ENCODE measurements around the gene ODC1.

ODC1 gene

DNA sequence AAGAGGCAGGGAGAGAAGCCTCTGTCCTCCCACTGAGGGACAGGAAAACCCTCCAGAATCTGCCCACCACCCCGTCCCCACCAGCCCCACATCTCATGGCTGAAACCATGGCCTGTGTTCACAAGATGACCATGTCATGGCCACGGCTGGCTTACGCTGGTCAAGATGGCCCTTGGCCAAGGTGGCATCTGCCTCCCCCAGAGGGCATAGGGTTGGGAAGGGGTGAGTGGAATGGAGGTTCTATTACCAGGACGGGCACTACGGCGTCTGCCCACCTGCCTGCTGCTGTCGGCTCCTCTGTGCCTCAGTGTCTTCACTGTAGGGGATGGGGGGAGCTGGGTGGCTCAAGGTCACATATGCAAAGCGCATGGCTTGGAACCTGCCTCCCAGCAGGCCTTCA, 19.8 kb downstream of the ODC1 start:
- no peak overlapping the region for H3K4me3 ChIP-seq (ENCODE audit: low read length)
- TF ChIP-seq, protein P1, sequence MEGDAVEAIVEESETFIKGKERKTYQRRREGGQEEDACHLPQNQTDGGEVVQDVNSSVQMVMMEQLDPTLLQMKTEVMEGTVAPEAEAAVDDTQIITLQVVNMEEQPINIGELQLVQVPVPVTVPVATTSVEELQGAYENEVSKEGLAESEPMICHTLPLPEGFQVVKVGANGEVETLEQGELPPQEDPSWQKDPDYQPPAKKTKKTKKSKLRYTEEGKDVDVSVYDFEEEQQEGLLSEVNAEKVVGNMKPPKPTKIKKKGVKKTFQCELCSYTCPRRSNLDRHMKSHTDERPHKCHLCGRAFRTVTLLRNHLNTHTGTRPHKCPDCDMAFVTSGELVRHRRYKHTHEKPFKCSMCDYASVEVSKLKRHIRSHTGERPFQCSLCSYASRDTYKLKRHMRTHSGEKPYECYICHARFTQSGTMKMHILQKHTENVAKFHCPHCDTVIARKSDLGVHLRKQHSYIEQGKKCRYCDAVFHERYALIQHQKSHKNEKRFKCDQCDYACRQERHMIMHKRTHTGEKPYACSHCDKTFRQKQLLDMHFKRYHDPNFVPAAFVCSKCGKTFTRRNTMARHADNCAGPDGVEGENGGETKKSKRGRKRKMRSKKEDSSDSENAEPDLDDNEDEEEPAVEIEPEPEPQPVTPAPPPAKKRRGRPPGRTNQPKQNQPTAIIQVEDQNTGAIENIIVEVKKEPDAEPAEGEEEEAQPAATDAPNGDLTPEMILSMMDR (IDR thresholded peaks at IDR 0.05; ENCODE audit: insufficient read depth, low read depth, low read length, missing control alignments), result no peak
- DNase-seq (ENCODE audit: low read depth), result no peak

DNA sequence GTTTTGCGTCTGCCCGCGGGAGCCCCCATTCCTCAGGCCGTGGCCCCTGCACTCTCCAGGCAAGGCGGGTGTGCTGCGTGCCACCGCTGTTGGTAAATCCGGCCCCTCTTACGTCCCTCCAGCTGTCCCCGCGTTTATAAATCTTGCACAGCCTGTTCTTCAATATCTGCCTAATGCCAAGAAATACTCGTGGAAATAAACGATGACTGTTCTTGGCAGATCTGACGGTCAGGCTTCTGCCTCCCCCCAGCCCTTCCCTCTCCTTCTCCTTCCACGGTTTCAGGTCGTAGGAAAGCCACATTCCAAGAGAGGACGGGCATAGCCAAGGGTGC, 20.5 kb downstream of the ODC1 start:
- H3K4me3 ChIP-seq (ENCODE audit: low read length), result no peak overlapping the region
- TF ChIP-seq, protein P1 (IDR thresholded peaks at IDR 0.05; ENCODE audit: insufficient read depth, low read depth, low read length, missing control alignments), result no peak
- no peak for DNase-seq (ENCODE audit: low read depth)

DNA sequence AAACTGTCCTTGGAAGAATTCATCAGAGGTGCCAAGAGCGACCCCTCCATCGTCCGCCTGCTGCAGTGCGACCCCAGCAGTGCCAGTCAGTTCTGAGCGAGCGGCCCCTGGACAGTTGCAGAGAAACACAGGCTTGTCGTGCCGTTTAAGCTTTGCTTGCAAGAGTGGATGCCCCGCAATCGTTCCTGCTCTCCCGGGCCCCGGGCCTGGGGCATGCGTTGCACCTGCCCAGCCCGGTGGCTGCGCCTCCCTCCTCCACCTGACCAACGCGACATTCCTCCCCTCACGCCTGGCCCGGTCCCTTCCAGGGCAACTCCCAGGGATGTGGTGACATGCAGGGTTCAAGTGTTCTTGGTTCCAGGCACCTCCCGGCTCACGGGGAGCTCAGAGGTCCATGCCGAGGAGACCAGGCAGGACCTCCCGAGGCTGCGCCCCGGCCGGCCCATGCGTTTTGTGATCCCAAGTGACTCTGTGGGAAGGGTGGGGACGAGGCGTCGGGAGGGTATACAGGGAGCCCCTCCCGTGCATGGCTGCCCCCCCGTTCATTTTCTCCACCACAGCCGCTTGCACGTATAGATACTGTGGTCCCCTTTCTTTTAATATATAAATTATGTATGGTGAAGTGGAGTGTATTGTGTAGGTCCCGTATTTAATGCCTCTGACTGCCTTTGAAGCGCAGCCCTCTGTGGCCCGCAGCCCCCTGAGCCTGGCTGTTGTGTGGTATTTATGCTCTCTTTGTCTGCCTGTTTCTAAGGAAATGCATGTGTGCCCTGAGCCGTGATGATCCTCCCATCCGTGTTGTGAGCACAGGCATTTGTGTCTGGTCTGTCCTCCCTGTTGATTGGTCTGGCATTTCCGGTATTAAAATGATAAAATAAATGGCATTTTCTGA, 21.2 kb downstream of the ODC1 start:
- H3K4me3 ChIP-seq (ENCODE audit: low read length), result no peak overlapping the region
- DNase-seq (ENCODE audit: low read depth), result no peak
- TF ChIP-seq, protein P1 (IDR thresholded peaks at IDR 0.05; ENCODE audit: insufficient read depth, low read depth, low read length, missing control alignments), result no peak

DNA sequence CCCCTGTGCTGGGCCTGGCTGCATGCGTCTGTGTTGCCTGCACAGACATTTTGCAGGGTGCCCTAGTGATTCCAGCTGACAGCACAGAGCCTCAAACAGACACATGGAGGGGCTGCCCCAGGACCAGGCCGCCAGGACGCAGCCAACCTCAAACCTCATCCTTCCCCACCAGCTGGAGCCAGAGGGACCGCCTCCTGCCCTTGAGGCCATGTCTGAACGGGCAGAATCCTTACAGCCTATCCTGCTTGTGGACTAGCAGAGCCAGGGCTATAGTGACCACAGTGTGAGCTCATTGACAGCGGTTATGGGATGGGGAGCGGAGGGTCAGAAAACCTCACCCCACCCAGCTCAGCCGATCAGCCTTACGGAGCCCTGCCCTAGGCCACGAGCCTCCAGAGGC, 22.4 kb downstream of the ODC1 start:
- DNase-seq (ENCODE audit: low read depth), result no peak
- TF ChIP-seq, protein P1 (IDR thresholded peaks at IDR 0.05; ENCODE audit: insufficient read depth, low read depth, low read length, missing control alignments), result no peak
- no peak overlapping the region for H3K4me3 ChIP-seq (ENCODE audit: low read length)

DNA sequence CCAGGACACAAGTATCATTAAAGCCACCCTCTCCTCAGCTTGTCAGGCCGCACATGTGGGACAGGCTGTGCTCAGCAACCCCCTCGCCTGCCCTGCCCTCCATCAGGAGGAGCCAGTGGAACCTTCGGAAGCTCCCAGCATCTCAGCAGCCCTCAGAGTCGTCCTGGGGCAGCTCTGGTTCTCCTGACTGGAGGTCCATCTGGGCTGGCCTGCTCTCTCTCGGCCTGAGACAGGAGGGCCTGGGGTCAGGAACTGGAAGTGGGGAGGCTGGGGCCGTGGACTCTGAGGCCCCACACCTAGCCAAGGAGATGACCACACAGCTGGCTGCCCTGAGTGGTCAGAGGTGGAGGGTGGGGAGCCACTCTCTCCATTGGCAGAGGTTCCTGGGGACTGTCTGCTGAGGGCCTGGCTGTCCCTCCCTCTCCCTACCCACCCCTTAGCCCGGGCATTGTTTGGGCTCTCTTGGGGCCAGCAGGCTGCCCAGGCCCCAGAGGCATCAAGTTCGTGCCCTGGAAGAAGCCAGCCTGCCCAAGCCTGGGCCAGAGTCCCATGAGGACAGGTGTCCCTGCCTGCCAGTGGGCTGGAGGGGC, 23.1 kb downstream of the ODC1 start:
- TF ChIP-seq, protein P1 (IDR thresholded peaks at IDR 0.05; ENCODE audit: insufficient read depth, low read depth, low read length, missing control alignments), result no peak
- DNase-seq (ENCODE audit: low read depth), result no peak

DNA sequence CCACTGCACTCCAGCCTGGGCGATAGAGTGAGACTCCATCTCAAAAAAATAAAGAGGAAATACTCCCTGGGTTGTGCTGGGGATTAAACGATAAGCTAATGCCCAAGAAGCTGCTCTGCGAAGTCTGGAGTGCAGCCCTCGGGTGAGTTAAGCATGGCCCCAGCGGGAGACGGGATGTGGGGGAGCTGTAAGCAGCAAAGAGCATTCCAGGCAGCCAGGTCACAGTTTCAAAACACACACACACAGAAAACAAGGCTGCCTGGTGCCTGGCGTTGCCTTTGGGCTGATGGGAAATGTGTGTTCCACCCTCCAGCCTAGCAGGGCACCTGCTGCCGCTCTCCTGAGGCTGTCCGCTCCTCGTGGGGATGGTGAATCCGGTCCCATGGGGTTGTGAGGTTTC, 24.1 kb downstream of the ODC1 start:
- no peak overlapping the region for H3K4me3 ChIP-seq (ENCODE audit: low read length)
- no peak for DNase-seq (ENCODE audit: low read depth)
- TF ChIP-seq, protein P1 (IDR thresholded peaks at IDR 0.05; ENCODE audit: insufficient read depth, low read depth, low read length, missing control alignments), result no peak

More for the DNA sequence above, 23.1 kb downstream of the ODC1 start:
- no peak overlapping the region for H3K4me3 ChIP-seq (ENCODE audit: low read length)
